Measurements from ENCODE around the gene PCNA. TPM values are rescaled to one million over a fixed set of nuclear protein-coding genes. Genes with fewer than 3 reads are reported as not detected.

The PCNA gene
- total RNA-seq, 2 donors from 2014 or later = 168 to 169 TPM

DNA sequence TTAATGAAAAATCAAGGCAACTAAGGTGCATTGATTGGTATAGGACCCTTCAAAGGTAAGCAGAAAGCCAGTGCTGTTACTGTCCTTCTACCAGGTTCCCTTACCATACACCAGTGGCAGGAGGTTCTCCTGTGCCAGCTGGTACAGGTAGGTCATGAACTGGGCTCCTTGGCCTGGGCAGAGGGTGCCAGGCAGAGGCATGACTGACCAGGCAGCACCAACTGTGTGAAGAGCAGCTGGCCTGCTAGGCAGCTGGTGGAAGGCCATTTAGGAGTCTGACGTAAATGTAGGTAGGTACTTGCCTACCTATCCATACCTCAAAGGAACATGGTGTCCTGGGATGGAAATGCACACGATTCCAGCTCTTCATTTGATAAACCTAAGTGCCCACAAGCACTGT, 23.3 kb downstream of the PCNA start:
- Mint-ChIP-seq H3K27me3 (ENCODE audit: insufficient read depth) (no peaks in the 10 kb centered on the region), H3K36me3 (ENCODE audit: low read depth) (peaks cover 39% of the 10 kb centered on the region), H3K9me3 (no peaks in the 10 kb centered on the region), H3K4me3 (no peak overlapping the region), H3K27ac (no peak overlapping the region), H3K4me1 (peaks cover 4% of the 10 kb centered on the region)
- TF ChIP-seq, protein P1, sequence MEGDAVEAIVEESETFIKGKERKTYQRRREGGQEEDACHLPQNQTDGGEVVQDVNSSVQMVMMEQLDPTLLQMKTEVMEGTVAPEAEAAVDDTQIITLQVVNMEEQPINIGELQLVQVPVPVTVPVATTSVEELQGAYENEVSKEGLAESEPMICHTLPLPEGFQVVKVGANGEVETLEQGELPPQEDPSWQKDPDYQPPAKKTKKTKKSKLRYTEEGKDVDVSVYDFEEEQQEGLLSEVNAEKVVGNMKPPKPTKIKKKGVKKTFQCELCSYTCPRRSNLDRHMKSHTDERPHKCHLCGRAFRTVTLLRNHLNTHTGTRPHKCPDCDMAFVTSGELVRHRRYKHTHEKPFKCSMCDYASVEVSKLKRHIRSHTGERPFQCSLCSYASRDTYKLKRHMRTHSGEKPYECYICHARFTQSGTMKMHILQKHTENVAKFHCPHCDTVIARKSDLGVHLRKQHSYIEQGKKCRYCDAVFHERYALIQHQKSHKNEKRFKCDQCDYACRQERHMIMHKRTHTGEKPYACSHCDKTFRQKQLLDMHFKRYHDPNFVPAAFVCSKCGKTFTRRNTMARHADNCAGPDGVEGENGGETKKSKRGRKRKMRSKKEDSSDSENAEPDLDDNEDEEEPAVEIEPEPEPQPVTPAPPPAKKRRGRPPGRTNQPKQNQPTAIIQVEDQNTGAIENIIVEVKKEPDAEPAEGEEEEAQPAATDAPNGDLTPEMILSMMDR (conservative IDR thresholded peaks at IDR 0.05) = no peak
- Histone ChIP-seq H3K27me3 (ENCODE audit: control insufficient read depth, insufficient read depth, low read length, poor library complexity, severe bottlenecking) (no peaks in the 10 kb centered on the region), H3K9me3 (ENCODE audit: control insufficient read depth, low read length) (no peaks in the 10 kb centered on the region), H3K9ac (ENCODE audit: extremely low read depth, low read length, poor library complexity, severe bottlenecking) (no peak overlapping the region), H3K4me3 (ENCODE audit: low read length) (no peak overlapping the region), H3K36me3 (ENCODE audit: control insufficient read depth, insufficient read depth, low read length) (peaks cover 46% of the 10 kb centered on the region), H3K4me1 (ENCODE audit: control insufficient read depth, insufficient read depth, low read length) (no peaks in the 10 kb centered on the region), H3K27ac (ENCODE audit: low read depth, low read length) (no peak overlapping the region)
- DNase-seq = no peak
- WGBS, 2 experiments (ENCODE audit: insufficient coverage in 1 of 2, insufficient read length in 1 of 2) = 88 to 100% methylated on average over 2 of the region's 2 CpGs

DNA sequence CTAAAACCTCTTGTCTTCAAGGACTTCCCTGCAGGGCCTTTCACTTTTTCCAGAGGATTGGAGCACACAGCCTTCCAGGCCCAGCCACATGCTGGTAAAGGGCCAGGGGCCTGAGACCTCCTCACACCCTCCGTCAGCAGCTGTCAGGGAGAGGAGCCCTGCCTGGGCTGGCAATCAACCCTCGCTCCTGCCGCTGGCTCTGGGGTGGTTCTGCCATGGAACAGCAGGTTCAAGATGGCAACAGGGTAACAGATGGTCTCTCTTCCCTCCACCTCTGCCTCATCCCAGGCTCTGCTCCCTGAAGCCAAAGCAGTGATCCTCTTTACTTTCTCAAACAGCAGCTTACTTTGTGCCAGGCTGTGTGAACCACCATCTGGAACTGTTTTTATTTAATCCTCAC, 23.8 kb downstream of the PCNA start:
- Histone ChIP-seq H3K36me3 (ENCODE audit: control insufficient read depth, insufficient read depth, low read length) (peaks cover 41% of the 10 kb centered on the region), H3K27me3 (ENCODE audit: control insufficient read depth, insufficient read depth, low read length, poor library complexity, severe bottlenecking) (no peaks in the 10 kb centered on the region), H3K27ac (ENCODE audit: low read depth, low read length) (no peak overlapping the region), H3K4me3 (ENCODE audit: low read length) (no peak overlapping the region), H3K4me1 (ENCODE audit: control insufficient read depth, insufficient read depth, low read length) (no peaks in the 10 kb centered on the region), H3K9ac (ENCODE audit: extremely low read depth, low read length, poor library complexity, severe bottlenecking) (no peak overlapping the region), H3K9me3 (ENCODE audit: control insufficient read depth, low read length) (no peaks in the 10 kb centered on the region)
- no peak overlapping the region for H3K27ac Mint-ChIP-seq
- 89% methylated on average over 3 of the region's 3 CpGs; no CpG with 5 or more reads in 1 of the 2 experiments for WGBS, 2 experiments (ENCODE audit: insufficient coverage in 1 of 2, insufficient read length in 1 of 2)
- peaks cover 39% of the 10 kb centered on the region for H3K36me3 Mint-ChIP-seq (ENCODE audit: low read depth)
- H3K9me3 Mint-ChIP-seq = no peaks in the 10 kb centered on the region
- TF ChIP-seq, protein P1 (conservative IDR thresholded peaks at IDR 0.05) = no peak
- no peak overlapping the region for H3K4me3 Mint-ChIP-seq
- peaks cover 4% of the 10 kb centered on the region for H3K4me1 Mint-ChIP-seq
- H3K27me3 Mint-ChIP-seq (ENCODE audit: insufficient read depth) = no peaks in the 10 kb centered on the region
- no peak for DNase-seq

- no peak overlapping the region for H3K4me3 Mint-ChIP-seq
- peaks cover 4% of the 10 kb centered on the region for H3K4me1 Mint-ChIP-seq
- no peak overlapping the region for H3K27ac ChIP-seq (ENCODE audit: low read depth, low read length)
- no peaks in the 10 kb centered on the region for H3K9me3 Mint-ChIP-seq
- peaks cover 38% of the 10 kb centered on the region for H3K36me3 ChIP-seq (ENCODE audit: control insufficient read depth, insufficient read depth, low read length)
- H3K9ac ChIP-seq (ENCODE audit: extremely low read depth, low read length, poor library complexity, severe bottlenecking) = no peak overlapping the region
- no peaks in the 10 kb centered on the region for H3K9me3 ChIP-seq (ENCODE audit: control insufficient read depth, low read length)
- no peaks in the 10 kb centered on the region for H3K4me1 ChIP-seq (ENCODE audit: control insufficient read depth, insufficient read depth, low read length)
- no peaks in the 10 kb centered on the region for H3K27me3 Mint-ChIP-seq (ENCODE audit: insufficient read depth)
- peaks cover 36% of the 10 kb centered on the region for H3K36me3 Mint-ChIP-seq (ENCODE audit: low read depth)
- no peaks in the 10 kb centered on the region for H3K27me3 ChIP-seq (ENCODE audit: control insufficient read depth, insufficient read depth, low read length, poor library complexity, severe bottlenecking)
- WGBS, 2 experiments (ENCODE audit: insufficient coverage in 1 of 2, insufficient read length in 1 of 2) = 91 to 92% methylated on average over 3 of the region's 3 CpGs
- H3K4me3 ChIP-seq (ENCODE audit: low read length) = no peak overlapping the region
- no peak overlapping the region for H3K27ac Mint-ChIP-seq
- no peak for DNase-seq
- TF ChIP-seq, protein P1 (conservative IDR thresholded peaks at IDR 0.05) = no peak
Observed at GRCh38 chr20:5095454-5095853, 24.3 kb downstream of the PCNA start.
